PC-3 (cell line): ENCODE results near the gene C13orf42. TPM values are rescaled to one million over a fixed set of nuclear protein-coding genes. Genes with fewer than 3 reads are reported as not detected.

Experiments
- ATAC-seq: fragments of 200-7000 bp; cut with Tn5 transposase; 2 replicates; pipeline ENCODE4 v1.9.1; 2020; ENCODE audit warnings: mild to moderate bottlenecking, moderate library complexity
- BruUV-seq: library from RNA; stranded (reverse); fragments of 400-500 nt; replicated peaks from 2 replicates; lab custom pipeline; 2021; lab: Mats Ljungman, UMichigan
- CTCF ChIA-PET: fragments of 300-600 bp; sonication (Branson Sonifier 250); formaldehyde crosslinking; loops from one replicate; lab custom pipeline; 2022; ENCODE audit warnings: antibody characterized with exemption; lab: Charles Lee
- POLR2A ChIA-PET: fragments of 300-600 bp; sonication (Branson Sonifier 250); formaldehyde crosslinking; loops from one replicate; lab custom pipeline; 2022; ENCODE audit warnings: antibody characterized with exemption; ENCODE audit not compliant: unreplicated experiment; lab: Charles Lee
- DNase-seq: peaks from one replicate; pipeline ENCODE4 v3.0.0-alpha.2; 2015
- H2AFZ ChIP-seq: fragments of 300-600 bp; sonication (generic); 2 replicates; pipeline ENCODE4 v1.6.0; 2016; ENCODE audit warnings: antibody characterized with exemption, low read length
- H3F3A ChIP-seq: fragments of 300-600 bp; sonication (generic); one replicate; pipeline ENCODE4 v1.6.0; 2017; ENCODE audit warnings: antibody characterized with exemption, low read length, control low read depth, mild to moderate bottlenecking; ENCODE audit not compliant: unreplicated experiment
- H3K27ac ChIP-seq: fragments of 300-600 bp; sonication (generic); 2 replicates; pipeline ENCODE4 v1.5.1; 2016; ENCODE audit warnings: mild to moderate bottlenecking, low read length
- H3K27me3 ChIP-seq: fragments of 300-600 bp; sonication (generic); 2 replicates; pipeline ENCODE4 v1.6.1; 2016; ENCODE audit warnings: low read length, mixed read lengths
- H3K36me3 ChIP-seq: fragments of 300-600 bp; sonication (generic); 2 replicates; pipeline ENCODE4 v1.6.1; 2016; ENCODE audit warnings: low read depth, mixed run types, low read length, mixed read lengths
- H3K4me1 ChIP-seq: fragments of 300-600 bp; sonication (generic); 2 replicates; pipeline ENCODE4 v1.5.1; 2016; ENCODE audit warnings: low read length; ENCODE audit not compliant: insufficient read depth
- H3K4me2 ChIP-seq: fragments of 300-600 bp; sonication (generic); 2 replicates; pipeline ENCODE4 v1.6.0; 2016; ENCODE audit warnings: low read length
- H3K4me3 ChIP-seq: fragments of 300-600 bp; sonication (generic); 2 replicates; pipeline ENCODE4 v1.5.1; 2016; ENCODE audit warnings: mild to moderate bottlenecking, low read length, mixed read lengths
- H3K79me2 ChIP-seq: fragments of 300-600 bp; sonication (generic); 2 replicates; pipeline ENCODE4 v1.6.1; 2017; ENCODE audit warnings: low read length, mixed read lengths
- H3K9ac ChIP-seq: fragments of 300-600 bp; sonication (generic); 2 replicates; pipeline ENCODE4 v1.6.0; 2016; ENCODE audit warnings: mild to moderate bottlenecking, low read length
- H3K9me2 ChIP-seq: fragments of 300-600 bp; sonication (generic); replicated peaks from 2 replicates; pipeline ENCODE4 v1.6.1; 2016; ENCODE audit warnings: mixed run types, low read length, mixed read lengths
- H3K9me3 ChIP-seq: fragments of 300-600 bp; sonication (generic); 2 replicates; pipeline ENCODE4 v1.6.1; 2016; ENCODE audit warnings: low read length, mixed read lengths
- H4K20me1 ChIP-seq: fragments of 300-600 bp; sonication (generic); 2 replicates; pipeline ENCODE4 v1.6.1; 2016; ENCODE audit warnings: low read length, mixed read lengths
- EZH2 ChIP-seq: fragments of 300-600 bp; sonication (generic); IDR thresholded peaks from one replicate; pipeline ENCODE4 v1.6.1; 2017; ENCODE audit warnings: antibody characterized with exemption, mild to moderate bottlenecking, low read length; ENCODE audit not compliant: unreplicated experiment
- EZH2phosphoT487 ChIP-seq: fragments of 300-600 bp; sonication (generic); IDR thresholded peaks from 2 replicates; pipeline ENCODE4 v1.6.1; 2018; ENCODE audit warnings: mild to moderate bottlenecking, antibody characterized with exemption, low read length, borderline replicate concordance
- intact Hi-C: fragments of 100-400 bp; cut with micrococcal nuclease; formaldehyde crosslinking; loops from 2 replicates; pipeline ENCODE4 v1.9.0; 2023
- total RNA-seq: library from RNA; depleted of rRNA; stranded (reverse); fragments of >200 nt; gene quantifications from 2 replicates; pipeline ENCODE4 v1.2.3, GENCODE V29; 2014
- TF ChIP-seq, protein P1 (sequence below): fragments of 300-600 bp; sonication (generic); conservative IDR thresholded peaks from 2 replicates; pipeline ENCODE4 v1.5.1; 2017; ENCODE audit warnings: antibody characterized with exemption, low read depth, mild to moderate bottlenecking, low read length

Gene C13orf42
- total RNA-seq, 1 experiment from 2014 or later: not detected

DNA sequence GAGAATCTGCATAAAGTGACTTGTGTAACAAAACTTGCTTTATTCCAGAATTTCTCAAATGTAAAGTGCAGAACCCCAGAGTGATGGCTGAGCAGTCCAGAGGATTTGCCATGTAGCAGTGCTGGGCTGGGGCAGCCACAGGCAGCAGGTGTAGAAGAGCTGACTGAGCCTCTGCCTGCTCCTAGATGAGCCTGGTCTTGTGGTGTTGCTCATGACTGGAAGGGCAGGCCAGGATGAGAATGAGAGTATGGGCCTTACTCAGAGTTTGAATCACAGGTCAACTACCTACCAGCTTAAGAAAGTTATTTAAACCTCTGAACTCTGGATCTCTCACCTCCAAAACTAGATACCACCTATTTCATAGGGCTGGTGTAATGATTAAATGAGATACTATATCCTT lies 2.9 kb upstream of the C13orf42 start:
- no peak for DNase-seq

DNA sequence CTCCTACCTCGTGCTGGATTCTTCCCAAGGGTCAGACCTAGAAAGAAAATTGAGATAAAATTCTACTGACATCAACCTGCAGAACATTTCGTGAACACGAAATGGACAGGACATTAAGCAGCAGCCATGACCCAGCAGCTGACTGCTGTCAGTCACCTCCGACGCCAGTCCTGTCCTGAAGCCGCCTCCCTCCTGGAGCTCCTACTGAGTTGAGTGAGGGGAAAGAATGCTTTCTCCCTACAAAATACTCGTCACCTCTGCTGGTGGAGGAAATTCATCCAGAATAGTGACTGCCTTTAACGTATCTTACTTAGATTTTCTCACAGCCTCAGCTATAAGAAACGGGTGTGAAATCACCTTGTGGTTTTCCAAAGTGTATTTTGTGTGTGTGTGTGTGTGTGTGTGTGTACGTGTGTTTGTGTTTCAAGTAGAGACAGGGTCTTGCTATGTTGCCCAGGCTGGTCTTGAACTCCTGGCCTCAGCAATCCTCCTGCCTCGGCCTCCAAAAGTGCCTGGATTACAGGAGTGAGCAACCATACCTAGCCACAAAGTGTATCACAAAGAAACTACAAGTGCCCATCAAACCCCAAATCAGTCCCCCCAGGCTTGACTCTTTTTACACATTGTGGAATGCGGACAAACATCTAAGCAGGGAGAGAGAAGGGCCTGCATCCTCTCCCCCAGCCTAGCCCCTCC lies 2.3 kb upstream of the C13orf42 start:
- ATAC-seq (no peak), DNase-seq (no peak)
- no peak overlapping the region for H3K4me2 ChIP-seq
- no peaks in the 10 kb centered on the region for H3K36me3 ChIP-seq
- intact Hi-C loops: no loop called here
- no peak overlapping the region for H3K27ac ChIP-seq
- no peaks in the 10 kb centered on the region for H3K79me2 ChIP-seq
- no peaks in the 10 kb centered on the region for H3K9me3 ChIP-seq
- H3K9me2 ChIP-seq: no peaks in the 10 kb centered on the region
- no peak overlapping the region for H3K4me3 ChIP-seq
- no peak overlapping the region for H2AFZ ChIP-seq
- ChIA-PET CTCF (no interaction called here), POLR2A (no interaction called here)
- TF ChIP-seq, protein P1, sequence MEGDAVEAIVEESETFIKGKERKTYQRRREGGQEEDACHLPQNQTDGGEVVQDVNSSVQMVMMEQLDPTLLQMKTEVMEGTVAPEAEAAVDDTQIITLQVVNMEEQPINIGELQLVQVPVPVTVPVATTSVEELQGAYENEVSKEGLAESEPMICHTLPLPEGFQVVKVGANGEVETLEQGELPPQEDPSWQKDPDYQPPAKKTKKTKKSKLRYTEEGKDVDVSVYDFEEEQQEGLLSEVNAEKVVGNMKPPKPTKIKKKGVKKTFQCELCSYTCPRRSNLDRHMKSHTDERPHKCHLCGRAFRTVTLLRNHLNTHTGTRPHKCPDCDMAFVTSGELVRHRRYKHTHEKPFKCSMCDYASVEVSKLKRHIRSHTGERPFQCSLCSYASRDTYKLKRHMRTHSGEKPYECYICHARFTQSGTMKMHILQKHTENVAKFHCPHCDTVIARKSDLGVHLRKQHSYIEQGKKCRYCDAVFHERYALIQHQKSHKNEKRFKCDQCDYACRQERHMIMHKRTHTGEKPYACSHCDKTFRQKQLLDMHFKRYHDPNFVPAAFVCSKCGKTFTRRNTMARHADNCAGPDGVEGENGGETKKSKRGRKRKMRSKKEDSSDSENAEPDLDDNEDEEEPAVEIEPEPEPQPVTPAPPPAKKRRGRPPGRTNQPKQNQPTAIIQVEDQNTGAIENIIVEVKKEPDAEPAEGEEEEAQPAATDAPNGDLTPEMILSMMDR: no peak
- TF ChIP-seq EZH2: no peak
- no peak for TF ChIP-seq EZH2phosphoT487
- H3K27me3 ChIP-seq: peaks cover 5% of the 10 kb centered on the region; the same call in 1 of the 2 replicates
- no peaks in the 10 kb centered on the region for H3F3A ChIP-seq
- H3K9ac ChIP-seq: no peak overlapping the region
- no peaks in the 10 kb centered on the region for H4K20me1 ChIP-seq
- no TSS peak for BruUV-seq
- H3K4me1 ChIP-seq: no peaks in the 10 kb centered on the region

More for the DNA sequence above, 2.9 kb upstream of the C13orf42 start:
- H3K9ac ChIP-seq: no peak overlapping the region
- H3K36me3 ChIP-seq: no peaks in the 10 kb centered on the region
- no peak overlapping the region for H3K4me2 ChIP-seq
- CTCF ChIA-PET: no interaction called here
- TF ChIP-seq, protein P1: no peak
- no peak for TF ChIP-seq EZH2
- no peak for TF ChIP-seq EZH2phosphoT487
- no peak overlapping the region for H3K27ac ChIP-seq
- no peaks in the 10 kb centered on the region for H3F3A ChIP-seq
- intact Hi-C loops: no loop called here
- no peak for ATAC-seq
- POLR2A ChIA-PET: interaction anchor here (0.6 kb wide), 1 partner anchor 998 kb away, joined by 12 read pairs; no protein-coding TSS in a partner anchor
- peaks cover 5% of the 10 kb centered on the region; the same call in 1 of the 2 replicates for H3K27me3 ChIP-seq
- H3K4me3 ChIP-seq: no peak overlapping the region
- no peaks in the 10 kb centered on the region for H3K9me3 ChIP-seq
- no TSS peak for BruUV-seq
- no peaks in the 10 kb centered on the region for H3K79me2 ChIP-seq
- no peaks in the 10 kb centered on the region for H4K20me1 ChIP-seq
- H2AFZ ChIP-seq: no peak overlapping the region
- H3K9me2 ChIP-seq: no peaks in the 10 kb centered on the region
- H3K4me1 ChIP-seq: no peaks in the 10 kb centered on the region

DNA sequence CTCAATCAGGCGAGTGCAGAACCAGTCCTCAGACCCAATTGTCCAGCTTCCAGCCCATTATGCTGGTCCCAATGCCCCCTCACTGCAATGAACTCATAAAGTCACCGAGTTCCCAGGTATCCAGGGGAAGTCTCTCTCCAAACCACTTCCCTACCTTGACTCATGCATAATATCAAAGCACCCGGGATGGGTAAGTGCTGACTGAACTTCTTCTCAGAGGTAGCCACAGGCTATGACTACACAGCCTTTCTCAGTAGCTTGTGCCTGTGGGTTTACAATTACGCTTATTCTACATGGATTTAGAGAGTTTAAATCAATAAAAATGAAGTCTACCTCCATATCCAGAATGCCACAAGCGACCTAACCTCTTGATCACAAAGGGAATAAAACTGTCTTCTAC lies 1.7 kb upstream of the C13orf42 start:
- POLR2A ChIA-PET: no interaction called here
- Histone ChIP-seq H4K20me1 (no peaks in the 10 kb centered on the region), H3K9me3 (no peaks in the 10 kb centered on the region), H3K4me1 (no peaks in the 10 kb centered on the region), H3K27me3 (peaks cover 5% of the 10 kb centered on the region; the same call in 1 of the 2 replicates), H3K4me3 (no peak overlapping the region), H3K27ac (no peak overlapping the region), H3K79me2 (no peaks in the 10 kb centered on the region), H3K9me2 (no peaks in the 10 kb centered on the region), H3F3A (no peaks in the 10 kb centered on the region), H3K9ac (no peak overlapping the region), H3K4me2 (no peak overlapping the region), H2AFZ (no peak overlapping the region), H3K36me3 (no peaks in the 10 kb centered on the region)
- intact Hi-C loops: no loop called here
- ATAC-seq (peak; percentile 38; the same call in 1 of the 2 replicates), DNase-seq (peak; percentile 48)
- CTCF ChIA-PET: no interaction called here
- BruUV-seq: no TSS peak
- TF ChIP-seq EZH2phosphoT487: no peak
- TF ChIP-seq, protein P1: no peak
- no peak for TF ChIP-seq EZH2
